ENCODE results near the gene HEPACAM.

HEPACAM gene

GRCh38 chr11:124878759-124879492 lies 56.9 kb downstream of the HEPACAM start:
- no peak overlapping the region for H3K4me3 ChIP-seq (ENCODE audit: low read length)
- TF ChIP-seq ZNF274 (IDR thresholded peaks at IDR 0.05; ENCODE audit: low read depth, low read length): no peak

GRCh38 chr11:124877910-124878758 lies 57.7 kb downstream of the HEPACAM start:
- no peak for TF ChIP-seq ZNF274 (IDR thresholded peaks at IDR 0.05; ENCODE audit: low read depth, low read length)

GRCh38 chr11:124877631-124877909 lies 58.3 kb downstream of the HEPACAM start:
- no peak for TF ChIP-seq ZNF274 (IDR thresholded peaks at IDR 0.05; ENCODE audit: low read depth, low read length)
- no peak overlapping the region for H3K4me3 ChIP-seq (ENCODE audit: low read length)

More at GRCh38 chr11:124877910-124878758, 57.7 kb downstream of the HEPACAM start:
- H3K4me3 ChIP-seq (ENCODE audit: low read length): no peak overlapping the region

- peak overlapping the region; percentile 49; the same call in 1 of the 2 replicates for H3K4me3 ChIP-seq (ENCODE audit: low read length)
- no peak for TF ChIP-seq ZNF274 (IDR thresholded peaks at IDR 0.05; ENCODE audit: low read depth, low read length)
These were observed 58.8 kb downstream of the HEPACAM start for GRCh38 chr11:124876818-124877630.

- no peak for TF ChIP-seq ZNF274 (IDR thresholded peaks at IDR 0.05; ENCODE audit: low read depth, low read length)
- peak overlapping the region; percentile 49; the same call in 1 of the 2 replicates for H3K4me3 ChIP-seq (ENCODE audit: low read length)
These were observed 59.7 kb downstream of the HEPACAM start for GRCh38 chr11:124875943-124876817.

- H3K4me3 ChIP-seq (ENCODE audit: low read length): no peak overlapping the region
- TF ChIP-seq ZNF274 (IDR thresholded peaks at IDR 0.05; ENCODE audit: low read depth, low read length): no peak
These were observed 60.4 kb downstream of the HEPACAM start for GRCh38 chr11:124875401-124875800.

- TF ChIP-seq ZNF274 (IDR thresholded peaks at IDR 0.05; ENCODE audit: low read depth, low read length): no peak
- no peak overlapping the region for H3K4me3 ChIP-seq (ENCODE audit: low read length)
These were observed 61.1 kb downstream of the HEPACAM start for GRCh38 chr11:124874571-124875255.

GRCh38 chr11:124873951-124874350 lies 61.9 kb downstream of the HEPACAM start:
- no peak for TF ChIP-seq ZNF274 (IDR thresholded peaks at IDR 0.05; ENCODE audit: low read depth, low read length)
- H3K4me3 ChIP-seq (ENCODE audit: low read length): no peak overlapping the region

GRCh38 chr11:124872741-124873140 lies 63.1 kb downstream of the HEPACAM start:
- no peak for TF ChIP-seq ZNF274 (IDR thresholded peaks at IDR 0.05; ENCODE audit: low read depth, low read length)
- no peak overlapping the region for H3K4me3 ChIP-seq (ENCODE audit: low read length)

GRCh38 chr11:124872280-124872679 lies 63.6 kb downstream of the HEPACAM start:
- TF ChIP-seq ZNF274 (IDR thresholded peaks at IDR 0.05; ENCODE audit: low read depth, low read length): no peak

GRCh38 chr11:124870430-124870829 lies 65.4 kb downstream of the HEPACAM start:
- no peak overlapping the region for H3K4me3 ChIP-seq (ENCODE audit: low read length)
- TF ChIP-seq ZNF274 (IDR thresholded peaks at IDR 0.05; ENCODE audit: low read depth, low read length): no peak

More at GRCh38 chr11:124872280-124872679, 63.6 kb downstream of the HEPACAM start:
- H3K4me3 ChIP-seq (ENCODE audit: low read length): no peak overlapping the region

- no peak for TF ChIP-seq ZNF274 (IDR thresholded peaks at IDR 0.05; ENCODE audit: low read depth, low read length)
- no peak overlapping the region for H3K4me3 ChIP-seq (ENCODE audit: low read length)
These were observed 65.9 kb downstream of the HEPACAM start for GRCh38 chr11:124869856-124870387.

GRCh38 chr11:124869331-124869730 lies 66.5 kb downstream of the HEPACAM start:
- TF ChIP-seq ZNF274 (IDR thresholded peaks at IDR 0.05; ENCODE audit: low read depth, low read length): no peak
- H3K4me3 ChIP-seq (ENCODE audit: low read length): no peak overlapping the region

Measured in GM08714 (cell line).